ENCODE measurements around the gene RASA3. TPM values are rescaled to one million over a fixed set of nuclear protein-coding genes. Genes with fewer than 3 reads are reported as not detected.

The RASA3 gene
- total and polyA plus RNA-seq, 9 of the 15 experiments (the other 6 are each of a cell fraction or from before 2014, with no cell fraction given), result 0.72 to 25.3 (median 14.4) TPM

GRCh38 chr13:113951246-113951999, 181.0 kb downstream of the RASA3 start:
- Histone ChIP-seq H4K20me1 (replicated peaks; ENCODE audit: control insufficient read depth, insufficient read depth, low read length) (no peaks in the 10 kb centered on the region), H3K27ac (ENCODE audit: extremely low read depth, low read depth, low read length) (no peak overlapping the region), H2AFZ (ENCODE audit: low read depth, low read length) (peak overlapping the region; percentile 55; the same call in 1 of the 2 replicates), H3K9me3 (replicated peaks; ENCODE audit: control insufficient read depth, insufficient read depth, low read depth, low read length) (no peaks in the 10 kb centered on the region), H3K4me1 (replicated peaks in 1 of 2; ENCODE audit: control insufficient read depth in 2 of 2, insufficient read depth in 2 of 2, low read length in 2 of 2) (peaks cover 9 to 41% of the 10 kb centered on the region in 2 experiments; a peak in 4 of 5 replicates), H3K9me1 (ENCODE audit: control insufficient read depth, insufficient read depth, low read length) (no peaks in the 10 kb centered on the region), H3K79me2 (ENCODE audit: control insufficient read depth, insufficient read depth, low read length) (no peaks in the 10 kb centered on the region), H3K4me3 (no peak overlapping the region), H3K4me2 (ENCODE audit: insufficient read depth, low read length) (no peak overlapping the region), H3K9ac (ENCODE audit: insufficient read depth in 1 of 2, low read depth in 2 of 2, low read length in 2 of 2) (no peak overlapping the region; a peak in 1 of 4 replicates), H3K36me3 (ENCODE audit: control insufficient read depth, insufficient read depth, low read length) (no peaks in the 10 kb centered on the region), H3K27me3 (ENCODE audit: control insufficient read depth in 2 of 2, insufficient read depth in 2 of 2, low read length in 2 of 2) (no peaks in the 10 kb centered on the region)
- intact Hi-C loops (cut with micrococcal nuclease), result loop anchor here (1.0 kb wide), 1 partner anchor 275 kb away; no protein-coding TSS in a partner anchor
- CTCF ChIA-PET (ENCODE audit: low intra/inter-chr PET ratio), result interaction anchor here (1.0 to 2.9 kb wide), 3 partner anchors 72 to 275 kb away, joined by 3 to 26 read pairs (median 3); no protein-coding TSS in a partner anchor
- WGBS (ENCODE audit: insufficient coverage, low coverage, missing lambda C conversion rate), result 49% methylated on average over 10 of the region's 42 CpGs
- peak; percentile 98 for ATAC-seq
- no TSS peak for BruUV-seq (replicated peaks)
- FAIRE-seq, result no peak
- POLR2A ChIA-PET, result no interaction called here
- in situ Hi-C loops (cut with MboI), result no loop called here
- DNase-seq (ENCODE audit: extremely low read depth in 1 of 4, low spot score in 3 of 4), result peak; percentile 81 to 86 (median 84)
- TF ChIP-seq EHMT2 (IDR thresholded peaks at IDR 0.05) (peak; percentile 55; the same call in 1 of the 2 replicates), ATF7 (IDR thresholded peaks at IDR 0.05) (0 out of 2 replicates have a peak, but pooled peaks have one; percentile 17), ARID2 (IDR thresholded peaks at IDR 0.05) (peak; percentile 72; the same call in 1 of the 2 replicates), CXXC5 (CRISPR knock-in tag; IDR thresholded peaks at IDR 0.05) (peak; percentile 64), SMC3 (conservative IDR thresholded peaks at IDR 0.05; ENCODE audit: insufficient read depth, low read depth, low read length) (peak; percentile 94), CTBP1 (IDR thresholded peaks at IDR 0.05; ENCODE audit: borderline replicate concordance) (peak; percentile 41; the same call in 1 of the 2 replicates), ZFX (CRISPR knock-in tag; IDR thresholded peaks at IDR 0.05) (peak; percentile 43; the same call in 1 of the 2 replicates), CREM (IDR thresholded peaks at IDR 0.05; ENCODE audit: low read depth) (0 out of 2 replicates have a peak, but pooled peaks have one; percentile 16), NFIX (CRISPR knock-in tag; IDR thresholded peaks at IDR 0.05; ENCODE audit: low read depth) (no peak), CC2D1A (IDR thresholded peaks at IDR 0.05) (peak; percentile 51; the same call in 1 of the 2 replicates), REST (IDR thresholded peaks at IDR 0.05; ENCODE audit: borderline replicate concordance) (peak; percentile 90), REST (CRISPR knock-in tag; IDR thresholded peaks at IDR 0.05; ENCODE audit: low read depth) (no peak), TFAP4 (CRISPR knock-in tag; IDR thresholded peaks at IDR 0.05; ENCODE audit: borderline replicate concordance) (peak; percentile 47), MIER1 (IDR thresholded peaks at IDR 0.05; ENCODE audit: low read depth) (peak; percentile 49; the same call in 1 of the 2 replicates)

All from K562 (cell line).